KMS-11 (cell line): ENCODE measurements around the gene OR11A1.

Experiments used
- H2AFZ ChIP-seq: fragments of 200-600 bp; sonication (generic); 2 replicates; pipeline ENCODE4 v1.6.1; 2016; ENCODE audit warnings: antibody characterized with exemption, mixed run types, low read depth
- H3K27ac ChIP-seq: fragments of 200-600 bp; sonication (generic); 2 replicates; pipeline ENCODE4 v1.6.1; 2016; ENCODE audit warnings: mild to moderate bottlenecking, mixed run types
- H3K27me3 ChIP-seq: fragments of 200-600 bp; sonication (generic); 2 replicates; pipeline ENCODE4 v1.6.1; 2017; ENCODE audit warnings: mild to moderate bottlenecking, low read depth, mixed run types, moderate library complexity; ENCODE audit not compliant: insufficient read depth
- H3K36me3 ChIP-seq: fragments of 200-600 bp; sonication (generic); 2 replicates; pipeline ENCODE4 v1.6.1; 2017; ENCODE audit warnings: mild to moderate bottlenecking, mixed run types; ENCODE audit not compliant: insufficient read depth
- H3K4me1 ChIP-seq: fragments of 200-600 bp; sonication (generic); 2 replicates; pipeline ENCODE4 v1.6.1; 2016; ENCODE audit warnings: mild to moderate bottlenecking, low read depth, mixed run types; ENCODE audit not compliant: poor library complexity, severe bottlenecking
- H3K4me2 ChIP-seq: fragments of 200-600 bp; sonication (generic); 2 replicates; pipeline ENCODE4 v1.7.0; 2016; ENCODE audit warnings: mild to moderate bottlenecking, mixed run types
- H3K4me3 ChIP-seq: fragments of 200-600 bp; sonication (generic); IDR thresholded peaks from 2 replicates; pipeline ENCODE4 v1.6.1; 2017; ENCODE audit warnings: low read depth, low read length, mixed read lengths; ENCODE audit not compliant: insufficient read depth
- H3K79me2 ChIP-seq: fragments of 200-600 bp; sonication (generic); 2 replicates; pipeline ENCODE4 v1.6.1; 2016; ENCODE audit warnings: low read depth, mixed run types; ENCODE audit not compliant: insufficient read depth
- H3K9ac ChIP-seq: fragments of 200-600 bp; sonication (generic); 2 replicates; pipeline ENCODE4 v1.6.1; 2016; ENCODE audit warnings: mild to moderate bottlenecking, mixed run types
- H4K20me1 ChIP-seq: fragments of 200-600 bp; sonication (generic); 2 replicates; pipeline ENCODE4 v1.6.1; 2016; ENCODE audit warnings: mild to moderate bottlenecking, mixed run types; ENCODE audit not compliant: insufficient read depth
- TF ChIP-seq, protein P1 (sequence below): fragments of 200-600 bp; sonication (generic); conservative IDR thresholded peaks from 2 replicates; pipeline ENCODE4 v1.6.1; 2017; ENCODE audit warnings: low read depth, mild to moderate bottlenecking, antibody characterized with exemption, low read length, moderate library complexity, mixed read lengths

OR11A1 gene

DNA sequence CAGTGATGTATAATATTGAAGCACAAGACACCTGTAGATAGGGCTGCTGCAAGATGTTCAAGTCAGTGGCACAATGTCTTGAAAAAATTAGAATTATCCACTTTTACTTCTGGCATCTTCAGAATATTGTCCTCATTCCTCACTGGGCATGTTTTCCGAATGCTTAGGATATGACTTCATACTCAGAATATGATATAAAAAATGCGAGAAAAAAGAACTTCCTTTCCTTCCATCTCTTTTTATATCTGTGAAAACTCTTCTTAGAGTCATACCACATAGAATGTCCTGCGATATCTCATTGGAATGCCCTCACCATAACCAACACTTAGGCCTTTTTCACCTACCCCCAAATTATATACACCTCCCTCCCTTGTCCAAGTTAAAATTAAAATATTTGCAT, 26.3 kb upstream of the OR11A1 start:
- Histone ChIP-seq H3K79me2 (no peaks in the 10 kb centered on the region), H3K27ac (no peak overlapping the region), H2AFZ (no peak overlapping the region), H3K36me3 (no peaks in the 10 kb centered on the region), H3K9ac (no peak overlapping the region), H3K4me3 (no peak overlapping the region), H3K27me3 (no peaks in the 10 kb centered on the region), H3K4me1 (no peaks in the 10 kb centered on the region), H3K4me2 (no peak overlapping the region), H4K20me1 (no peaks in the 10 kb centered on the region)
- TF ChIP-seq, protein P1, sequence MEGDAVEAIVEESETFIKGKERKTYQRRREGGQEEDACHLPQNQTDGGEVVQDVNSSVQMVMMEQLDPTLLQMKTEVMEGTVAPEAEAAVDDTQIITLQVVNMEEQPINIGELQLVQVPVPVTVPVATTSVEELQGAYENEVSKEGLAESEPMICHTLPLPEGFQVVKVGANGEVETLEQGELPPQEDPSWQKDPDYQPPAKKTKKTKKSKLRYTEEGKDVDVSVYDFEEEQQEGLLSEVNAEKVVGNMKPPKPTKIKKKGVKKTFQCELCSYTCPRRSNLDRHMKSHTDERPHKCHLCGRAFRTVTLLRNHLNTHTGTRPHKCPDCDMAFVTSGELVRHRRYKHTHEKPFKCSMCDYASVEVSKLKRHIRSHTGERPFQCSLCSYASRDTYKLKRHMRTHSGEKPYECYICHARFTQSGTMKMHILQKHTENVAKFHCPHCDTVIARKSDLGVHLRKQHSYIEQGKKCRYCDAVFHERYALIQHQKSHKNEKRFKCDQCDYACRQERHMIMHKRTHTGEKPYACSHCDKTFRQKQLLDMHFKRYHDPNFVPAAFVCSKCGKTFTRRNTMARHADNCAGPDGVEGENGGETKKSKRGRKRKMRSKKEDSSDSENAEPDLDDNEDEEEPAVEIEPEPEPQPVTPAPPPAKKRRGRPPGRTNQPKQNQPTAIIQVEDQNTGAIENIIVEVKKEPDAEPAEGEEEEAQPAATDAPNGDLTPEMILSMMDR: no peak

DNA sequence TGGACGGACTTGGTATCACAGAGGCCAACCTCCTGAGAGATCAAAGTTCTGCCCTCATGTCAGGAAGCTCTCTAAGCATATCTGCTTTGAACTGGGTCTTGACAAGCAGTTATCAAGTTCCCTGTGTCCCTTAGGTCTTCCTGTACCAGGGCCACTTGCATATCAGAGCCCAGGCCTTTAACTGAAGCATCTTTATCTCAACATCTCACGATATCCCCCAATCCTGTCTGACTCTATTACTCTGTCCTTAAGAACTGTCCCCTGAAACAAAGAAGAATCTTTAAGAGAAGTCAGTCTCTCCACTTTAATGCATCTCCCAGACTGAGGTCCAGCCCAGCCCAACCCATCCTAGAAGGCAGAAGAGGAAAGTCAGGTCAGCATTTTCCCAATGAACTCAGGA, 22.7 kb upstream of the OR11A1 start:
- Histone ChIP-seq H3K9ac (no peak overlapping the region), H3K4me2 (no peak overlapping the region), H3K4me3 (no peak overlapping the region), H4K20me1 (no peaks in the 10 kb centered on the region), H3K79me2 (no peaks in the 10 kb centered on the region), H3K36me3 (no peaks in the 10 kb centered on the region), H3K27ac (no peak overlapping the region), H3K4me1 (no peaks in the 10 kb centered on the region), H3K27me3 (no peaks in the 10 kb centered on the region), H2AFZ (no peak overlapping the region)
- TF ChIP-seq, protein P1: no peak

DNA sequence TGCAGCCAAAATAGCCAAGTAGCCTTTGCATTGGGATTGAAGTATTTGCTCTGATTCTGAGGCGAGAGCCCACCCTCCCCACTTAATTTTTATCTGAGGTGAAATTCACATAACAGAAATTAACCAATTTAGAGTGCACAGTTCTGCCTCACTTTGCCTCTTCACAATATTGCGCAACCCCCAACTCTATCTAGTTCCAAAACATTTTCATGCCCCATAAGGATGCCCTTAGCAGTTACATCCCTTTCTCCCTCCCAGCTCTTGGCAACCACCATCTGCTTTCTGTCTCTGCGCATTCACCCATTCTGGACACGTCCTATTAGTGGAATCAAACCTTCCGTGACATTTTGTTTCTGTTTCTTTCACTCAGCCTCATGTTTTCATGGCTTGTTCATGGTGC, 21.9 kb upstream of the OR11A1 start:
- Histone ChIP-seq H3K4me3 (no peak overlapping the region), H3K4me2 (no peak overlapping the region), H2AFZ (no peak overlapping the region), H3K27ac (no peak overlapping the region), H4K20me1 (no peaks in the 10 kb centered on the region), H3K36me3 (no peaks in the 10 kb centered on the region), H3K4me1 (no peaks in the 10 kb centered on the region), H3K27me3 (no peaks in the 10 kb centered on the region), H3K79me2 (no peaks in the 10 kb centered on the region), H3K9ac (no peak overlapping the region)
- TF ChIP-seq, protein P1: no peak

DNA sequence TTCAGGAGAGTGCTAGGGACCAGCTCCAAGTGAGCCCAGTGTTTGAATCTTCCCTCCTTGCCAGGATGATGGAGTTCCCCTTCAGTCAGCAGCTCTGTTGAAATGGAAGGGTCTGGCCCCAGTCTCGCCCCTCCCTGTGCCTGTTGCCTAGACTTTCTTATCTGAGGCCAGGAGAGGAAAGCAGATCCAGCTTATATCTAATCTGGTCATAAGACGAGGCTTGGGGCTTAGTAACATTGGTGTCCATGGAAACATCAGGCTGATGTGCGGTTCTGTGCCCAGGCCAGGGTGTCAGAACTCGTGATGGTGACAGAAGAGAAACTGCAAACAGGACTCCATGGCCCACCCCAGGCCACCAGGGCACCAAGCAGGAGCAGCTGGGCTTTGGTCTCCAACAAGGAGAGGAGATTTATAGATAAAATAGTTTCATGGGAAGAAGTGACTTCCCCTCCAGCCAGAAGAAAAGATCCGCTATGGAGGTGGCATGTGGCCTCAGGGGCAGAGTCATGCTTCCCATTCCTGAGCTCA, 21.1 kb upstream of the OR11A1 start:
- Histone ChIP-seq H4K20me1 (no peaks in the 10 kb centered on the region), H3K27me3 (no peaks in the 10 kb centered on the region)

More for the DNA sequence above, 21.1 kb upstream of the OR11A1 start:
- Histone ChIP-seq H3K9ac (no peak overlapping the region), H3K79me2 (no peaks in the 10 kb centered on the region), H3K27ac (no peak overlapping the region), H3K4me3 (no peak overlapping the region), H3K4me2 (no peak overlapping the region), H2AFZ (no peak overlapping the region), H3K36me3 (no peaks in the 10 kb centered on the region), H3K4me1 (no peaks in the 10 kb centered on the region)
- TF ChIP-seq, protein P1: no peak
